SU-DHL-6 (cell line): ENCODE measurements around the gene TMPRSS2.

ENCODE experiments used
- EZH2phosphoT487 ChIP-seq: fragments of 200-600 bp; sonication (generic), shearing (Covaris generic); conservative IDR thresholded peaks from 2 replicates; pipeline ENCODE4 v1.6.1; 2018; ENCODE audit warnings: mild to moderate bottlenecking, antibody characterized with exemption, low read length, moderate library complexity, mixed read lengths
- TF ChIP-seq, protein P1 (sequence below): fragments of 200-600 bp; sonication (generic); IDR thresholded peaks from one replicate; pipeline ENCODE4 v1.5.1; 2017; ENCODE audit warnings: antibody characterized with exemption, mild to moderate bottlenecking, low read length, moderate library complexity; ENCODE audit not compliant: insufficient read depth, poor library complexity, severe bottlenecking

- no peak for TF ChIP-seq EZH2phosphoT487
- TF ChIP-seq, protein P1, sequence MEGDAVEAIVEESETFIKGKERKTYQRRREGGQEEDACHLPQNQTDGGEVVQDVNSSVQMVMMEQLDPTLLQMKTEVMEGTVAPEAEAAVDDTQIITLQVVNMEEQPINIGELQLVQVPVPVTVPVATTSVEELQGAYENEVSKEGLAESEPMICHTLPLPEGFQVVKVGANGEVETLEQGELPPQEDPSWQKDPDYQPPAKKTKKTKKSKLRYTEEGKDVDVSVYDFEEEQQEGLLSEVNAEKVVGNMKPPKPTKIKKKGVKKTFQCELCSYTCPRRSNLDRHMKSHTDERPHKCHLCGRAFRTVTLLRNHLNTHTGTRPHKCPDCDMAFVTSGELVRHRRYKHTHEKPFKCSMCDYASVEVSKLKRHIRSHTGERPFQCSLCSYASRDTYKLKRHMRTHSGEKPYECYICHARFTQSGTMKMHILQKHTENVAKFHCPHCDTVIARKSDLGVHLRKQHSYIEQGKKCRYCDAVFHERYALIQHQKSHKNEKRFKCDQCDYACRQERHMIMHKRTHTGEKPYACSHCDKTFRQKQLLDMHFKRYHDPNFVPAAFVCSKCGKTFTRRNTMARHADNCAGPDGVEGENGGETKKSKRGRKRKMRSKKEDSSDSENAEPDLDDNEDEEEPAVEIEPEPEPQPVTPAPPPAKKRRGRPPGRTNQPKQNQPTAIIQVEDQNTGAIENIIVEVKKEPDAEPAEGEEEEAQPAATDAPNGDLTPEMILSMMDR: no peak
These were observed 54.8 kb downstream of the TMPRSS2 start for GRCh38 chr21:41453198-41453597.
